GM18526 (cell line): Measurements from ENCODE around the gene LMTK2.

Experiments used
- POLR2A ChIP-seq: IDR thresholded peaks from 3 replicates; pipeline ENCODE4 v1.6.1; 2011; ENCODE audit not compliant: insufficient read length; ENCODE audit errors: extremely low read depth

Gene LMTK2

DNA sequence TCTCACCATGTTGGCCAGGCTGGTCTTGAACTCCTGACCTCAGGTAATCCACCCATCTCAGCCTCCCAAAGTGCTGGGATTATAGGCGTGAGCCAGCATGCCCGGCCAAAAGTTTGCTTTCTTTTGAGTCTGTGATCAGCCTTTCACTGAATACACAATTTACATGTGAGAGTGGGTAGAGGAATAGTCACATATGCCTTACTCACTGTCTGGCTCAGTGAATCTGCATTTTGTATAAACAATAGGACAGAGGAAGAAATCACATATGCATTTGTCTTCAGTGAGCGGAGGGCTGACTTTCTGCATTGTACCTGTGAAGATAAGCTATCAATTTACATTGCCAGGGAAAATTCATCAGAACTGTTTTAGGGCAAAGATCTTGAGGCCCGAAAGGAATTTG, 147.9 kb downstream of the LMTK2 start:
- TF ChIP-seq POLR2A: no peak

DNA sequence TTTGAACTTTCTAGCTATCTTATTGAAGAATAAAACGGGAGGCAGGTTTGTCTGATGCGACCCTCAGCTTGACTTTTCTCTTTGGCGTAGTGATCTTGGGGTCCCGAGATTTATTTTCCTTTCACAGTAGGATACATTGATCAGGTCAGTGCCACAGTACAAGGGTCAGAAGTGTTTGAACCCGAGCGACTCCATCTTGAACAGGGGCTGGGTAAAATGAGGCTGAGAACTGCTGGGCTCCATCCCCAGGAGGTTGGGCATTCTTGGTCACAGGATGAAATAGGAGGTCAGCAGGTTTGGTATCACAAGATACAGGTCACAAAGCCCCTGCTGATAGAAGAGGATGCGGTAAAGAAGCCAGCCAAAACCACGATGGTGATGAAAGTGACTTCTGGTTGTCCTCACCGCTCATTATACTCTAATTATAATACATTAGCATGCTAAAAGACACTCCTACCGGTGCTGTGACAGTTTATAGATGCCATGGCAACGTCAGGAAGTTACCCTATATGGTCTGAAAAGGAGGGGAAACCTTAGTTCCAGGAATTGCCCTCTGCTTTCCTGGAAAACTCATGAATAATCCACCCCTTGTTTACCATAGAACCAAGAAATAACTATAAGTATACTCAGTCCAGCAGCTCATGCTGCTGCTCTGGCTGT, 148.4 kb downstream of the LMTK2 start:
- TF ChIP-seq POLR2A: no peak

GRCh38 chr7:98256431-98256830, 149.8 kb downstream of the LMTK2 start:
- no peak for TF ChIP-seq POLR2A

DNA sequence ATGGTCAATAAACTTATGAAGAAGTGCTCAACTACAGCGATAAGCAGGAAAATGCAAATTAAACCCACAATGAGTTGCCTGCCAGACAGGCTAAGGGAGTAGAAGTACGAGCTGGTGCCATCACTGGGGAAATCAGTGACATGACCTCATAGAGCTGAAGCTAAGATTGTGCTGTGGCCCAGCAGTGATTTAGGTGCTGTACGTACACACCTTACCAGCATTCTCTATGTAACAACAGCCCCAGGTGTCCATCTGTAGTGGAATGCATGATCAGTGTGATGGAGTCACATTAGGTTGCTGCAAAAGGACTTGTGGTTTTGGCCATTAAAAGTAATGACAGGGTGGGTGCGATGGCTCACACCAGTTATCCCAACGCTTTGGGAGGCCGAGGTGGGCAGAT, 151.0 kb downstream of the LMTK2 start:
- no peak for TF ChIP-seq POLR2A
